HT1080 (cell line): Measurements from ENCODE around the gene SPRR2A. TPM values are rescaled to one million over a fixed set of nuclear protein-coding genes. Genes with fewer than 3 reads are reported as not detected.
"Not testable (repeated sequence)": the region's sequence is repeated elsewhere in the genome, so short reads cannot be mapped to it uniquely, and the experiment has no call there.

Experiments
- DNase-seq: peaks from one replicate; pipeline ENCODE4 v3.0.0-alpha.2; 2015; ENCODE audit warnings: low read depth
- polyA plus RNA-seq, 2 experiments: library from polyadenylated mRNA; depleted of rRNA; stranded (reverse); fragments of >200 nt; gene quantifications; 2 replicates each; pipeline ENCODE4 v1.2.3, GENCODE V29; 2015
- total RNA-seq: library from RNA; depleted of rRNA; stranded (reverse); fragments of >200 nt; shearing (Covaris generic); gene quantifications from 2 replicates; pipeline ENCODE4 v1.2.3, GENCODE V29; 2014; rRNA removed

Gene SPRR2A
- not detected in 2 replicates for total RNA-seq
- not detected in 2 replicates for polyA plus RNA-seq (2015; cell fraction: cytosol; rRNA removed)
- not detected in 2 replicates for polyA plus RNA-seq (2015; cell fraction: nucleus; rRNA removed)

DNA sequence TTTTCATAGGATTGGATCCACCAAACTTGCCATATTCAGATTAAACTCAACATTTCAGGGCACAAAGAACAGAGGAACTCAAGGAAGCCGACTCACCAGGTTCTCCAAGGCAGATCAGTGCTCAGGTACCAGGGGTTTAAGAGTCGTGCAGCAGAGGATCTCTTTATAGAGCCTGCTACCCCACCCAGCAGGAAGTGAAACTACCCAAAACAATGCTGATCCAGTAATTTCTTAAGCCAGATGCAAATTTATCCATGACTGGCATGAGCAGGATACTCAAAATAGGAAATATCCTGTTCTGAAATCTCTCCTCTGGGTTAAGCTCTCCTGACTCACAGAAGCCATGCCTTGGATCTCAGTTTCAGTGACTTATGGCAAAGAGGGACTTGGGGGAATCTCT is at the start of gene SPRR2A:
SPRR2A (minus strand) TSS at position 138 of the 400 bp plus-strand sequence. CDS start 777 bp downstream, outside the sequence.
- DNase-seq: no peak

DNA sequence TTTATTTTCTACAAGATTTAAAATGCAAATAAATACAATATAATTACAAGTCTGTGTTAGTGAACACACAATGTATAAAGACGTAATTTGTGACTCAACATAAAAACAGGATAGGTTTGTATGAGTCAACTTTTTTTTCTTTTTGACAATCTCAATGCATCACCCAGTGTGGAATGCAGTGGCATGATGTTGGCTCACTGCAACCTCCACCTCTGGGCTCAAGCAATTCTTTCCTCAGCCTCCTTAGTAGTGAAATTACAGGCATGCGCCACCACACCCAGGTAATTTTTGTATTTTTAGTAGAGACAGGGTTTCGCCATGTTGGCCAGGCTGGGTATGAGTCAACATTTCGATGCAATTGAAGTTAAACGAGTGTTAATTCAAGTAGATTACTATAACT is 42.9 kb upstream of the SPRR2A start:
- peak; percentile 97 for DNase-seq

DNA sequence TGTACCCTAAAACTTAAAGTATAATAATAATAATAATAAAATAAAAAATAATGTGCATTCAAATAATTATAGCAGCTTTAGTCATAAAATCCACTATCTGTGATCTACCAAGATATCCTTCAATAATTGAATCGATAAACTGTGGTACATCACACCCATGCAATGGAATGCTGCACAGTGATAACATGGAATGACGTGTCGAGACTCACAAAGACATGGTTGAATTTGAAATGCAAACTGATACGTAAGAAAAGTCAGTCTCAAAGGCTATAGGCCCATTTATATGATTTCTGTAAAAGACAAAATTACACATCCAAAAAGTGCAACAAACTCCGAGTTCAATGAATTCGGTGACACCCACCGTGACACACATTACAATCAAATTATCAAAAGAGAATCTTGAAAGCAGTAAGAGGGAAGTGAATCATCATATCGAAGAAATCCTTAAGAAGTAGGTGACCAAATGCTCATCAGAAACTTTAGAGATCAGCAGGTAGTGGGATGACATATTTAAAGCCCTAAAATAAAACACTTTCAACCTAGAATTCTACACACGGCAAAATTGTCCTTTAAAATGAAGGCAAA is 42.2 kb upstream of the SPRR2A start:
- DNase-seq: peak; percentile 34

DNA sequence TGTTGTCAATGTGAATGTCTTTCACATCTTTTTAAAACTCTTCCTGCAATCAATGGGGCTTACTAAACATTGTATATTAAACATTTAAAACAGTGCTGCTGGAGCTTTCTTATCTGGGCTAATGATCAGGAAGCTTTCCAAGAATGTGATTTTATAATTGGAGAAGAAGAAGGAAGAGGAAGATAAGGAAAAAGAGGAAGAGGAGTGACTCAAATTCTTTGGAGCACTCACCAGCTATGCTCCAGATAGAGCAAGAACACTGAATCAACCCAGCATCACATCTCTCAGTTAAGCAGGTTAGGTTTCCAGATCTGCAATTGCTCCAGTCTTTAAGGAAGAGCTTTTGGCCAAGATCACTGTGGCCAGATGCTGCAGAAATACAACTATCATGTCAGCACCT is 38.5 kb upstream of the SPRR2A start:
- DNase-seq: no peak

DNA sequence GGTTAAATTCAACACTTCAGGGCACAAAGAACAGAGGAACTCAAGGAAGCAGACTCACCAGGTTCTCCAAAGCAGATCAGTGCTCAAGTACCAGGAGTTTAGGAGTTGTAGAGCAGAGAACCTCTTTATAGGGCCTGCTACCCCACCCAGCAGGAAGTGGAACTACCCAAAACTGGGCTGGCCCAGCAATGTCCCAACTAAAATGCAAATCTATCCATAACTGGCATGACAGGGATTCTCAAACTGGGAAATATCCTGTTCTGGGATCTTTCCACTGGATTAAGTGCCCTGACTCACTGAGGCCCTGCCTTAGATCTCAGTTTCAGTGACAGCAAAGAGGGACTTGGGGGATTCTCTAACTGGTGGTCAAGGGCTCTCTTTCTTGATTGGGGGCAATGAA is 37.1 kb upstream of the SPRR2A start, which contains the start of gene SPRR2E:
SPRR2E (minus strand) TSS at position 101 of the 400 bp plus-strand sequence. CDS start 775 bp downstream, outside the sequence.
- no peak for DNase-seq

DNA sequence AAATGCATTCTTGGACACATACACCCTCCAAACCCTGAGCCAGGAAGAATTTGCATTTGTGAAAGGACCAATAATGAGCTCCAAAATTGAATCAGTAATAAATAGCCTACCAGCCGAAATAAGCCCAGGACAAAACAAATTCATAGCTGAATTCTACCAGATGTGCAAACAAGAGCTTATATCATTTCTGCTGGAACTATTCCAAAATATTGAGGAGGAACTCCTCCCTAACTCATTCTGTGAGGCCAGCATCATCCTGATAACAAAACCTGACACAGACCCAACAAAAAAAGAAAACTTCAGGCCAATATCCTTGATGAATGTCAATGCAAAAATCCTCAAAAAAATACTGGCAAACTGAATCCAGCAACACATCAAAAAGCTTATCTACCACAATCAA is 30.3 kb upstream of the SPRR2A start:
- no peak for DNase-seq

DNA sequence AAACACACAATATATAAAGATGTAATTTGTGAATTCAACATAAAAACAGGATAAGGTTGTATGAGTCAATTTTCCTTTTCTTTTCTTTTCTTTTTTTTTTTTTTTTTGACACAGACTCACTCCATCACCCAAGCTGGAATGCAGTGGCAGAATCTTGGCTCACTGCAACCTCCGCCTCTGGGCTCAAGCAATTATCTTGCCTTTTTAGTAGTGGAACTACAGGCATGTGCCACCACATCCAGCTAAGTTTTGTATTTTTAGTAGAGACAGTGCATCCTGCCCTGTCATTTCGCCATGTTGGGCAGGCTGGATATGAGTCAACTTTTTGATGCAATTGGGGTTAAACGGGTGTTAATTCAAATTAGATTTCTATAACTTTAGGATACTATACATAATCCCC is 24.4 kb upstream of the SPRR2A start:
- peak; percentile 8 for DNase-seq

DNA sequence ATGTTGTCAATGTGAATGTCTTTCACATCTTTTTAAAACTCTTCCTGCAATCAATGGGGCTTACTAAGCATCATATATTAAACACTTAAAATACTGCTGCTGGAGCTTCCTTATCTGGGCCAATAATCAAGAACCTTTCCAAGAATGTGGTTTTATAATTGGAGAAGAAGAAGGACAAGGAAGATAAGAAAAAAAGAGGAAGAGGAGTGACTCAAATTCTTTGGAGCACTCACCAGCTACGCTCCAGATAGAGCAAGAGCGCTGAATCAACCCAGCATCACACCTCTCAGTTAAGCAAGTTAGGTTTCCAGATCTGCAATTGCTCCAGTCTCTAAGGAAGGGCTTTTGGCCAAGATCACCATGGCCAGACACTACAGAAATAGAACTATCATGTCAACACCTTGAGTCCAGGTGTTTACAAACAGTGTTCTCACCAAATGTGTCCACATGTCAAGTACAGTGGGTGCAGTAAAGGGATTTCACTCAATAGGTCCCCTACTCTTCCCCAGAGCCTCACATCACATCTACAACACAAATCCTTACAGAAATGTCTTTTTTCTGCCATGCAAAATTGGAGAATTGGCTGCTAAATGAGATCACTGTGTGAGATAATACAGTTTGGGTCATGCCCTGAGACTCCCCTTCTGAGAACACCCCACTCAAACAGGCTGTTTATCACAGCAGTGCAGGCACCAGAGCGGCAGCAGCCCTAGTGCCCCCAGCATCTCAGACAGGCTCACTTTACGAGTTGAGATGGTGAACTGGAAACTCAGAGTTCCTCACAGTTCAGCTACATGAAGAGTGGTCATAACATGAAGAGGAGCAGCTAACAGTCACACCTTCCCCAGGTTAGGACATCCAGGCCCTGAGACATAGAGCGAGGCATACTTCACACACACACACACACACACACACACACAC is 15.8 kb upstream of the SPRR2A start:
- DNase-seq: no peak

DNA sequence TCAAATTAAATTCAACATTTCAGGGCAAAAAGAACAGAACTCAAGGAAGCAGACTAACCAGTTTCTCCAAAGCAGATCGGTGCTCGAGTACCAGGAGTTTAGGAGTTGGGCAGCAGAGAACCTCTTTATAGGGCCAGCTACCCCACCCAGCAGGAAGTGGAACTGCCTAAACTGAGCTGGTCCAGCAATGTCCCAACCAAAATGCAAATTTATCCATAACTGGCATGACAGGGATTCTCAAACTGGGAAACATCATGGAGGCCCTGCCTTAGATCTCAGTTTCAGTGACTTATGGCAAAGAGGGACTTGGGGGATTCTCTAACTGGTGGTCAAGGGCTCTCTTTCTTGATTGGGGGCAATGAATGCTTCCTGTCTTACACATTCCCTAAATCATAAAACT is 14.2 kb upstream of the SPRR2A start, which contains the start of gene SPRR2B:
SPRR2B (minus strand) TSS at position 101 of the 400 bp plus-strand sequence. CDS start 772 bp downstream, outside the sequence.
- DNase-seq: no peak

DNA sequence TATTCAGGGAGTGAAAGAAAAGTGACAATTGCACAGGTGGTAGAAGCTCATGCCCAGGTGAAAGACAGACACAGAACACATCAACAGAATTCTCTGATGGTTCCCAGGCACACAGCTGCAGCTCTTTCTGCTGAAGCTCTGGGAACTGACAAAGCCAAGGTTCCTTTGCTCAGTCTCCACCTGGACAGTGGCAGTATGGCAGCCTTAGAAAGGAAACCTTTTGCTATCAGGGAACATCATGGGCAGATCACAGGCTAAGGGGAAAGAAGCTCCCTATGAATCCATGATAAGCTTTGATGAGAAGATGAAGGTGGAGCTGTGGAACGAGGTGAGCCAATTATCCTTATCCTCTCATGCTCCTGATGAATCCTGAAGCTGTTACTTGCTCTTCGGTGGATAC is 12.9 kb upstream of the SPRR2A start:
- DNase-seq: no peak

DNA sequence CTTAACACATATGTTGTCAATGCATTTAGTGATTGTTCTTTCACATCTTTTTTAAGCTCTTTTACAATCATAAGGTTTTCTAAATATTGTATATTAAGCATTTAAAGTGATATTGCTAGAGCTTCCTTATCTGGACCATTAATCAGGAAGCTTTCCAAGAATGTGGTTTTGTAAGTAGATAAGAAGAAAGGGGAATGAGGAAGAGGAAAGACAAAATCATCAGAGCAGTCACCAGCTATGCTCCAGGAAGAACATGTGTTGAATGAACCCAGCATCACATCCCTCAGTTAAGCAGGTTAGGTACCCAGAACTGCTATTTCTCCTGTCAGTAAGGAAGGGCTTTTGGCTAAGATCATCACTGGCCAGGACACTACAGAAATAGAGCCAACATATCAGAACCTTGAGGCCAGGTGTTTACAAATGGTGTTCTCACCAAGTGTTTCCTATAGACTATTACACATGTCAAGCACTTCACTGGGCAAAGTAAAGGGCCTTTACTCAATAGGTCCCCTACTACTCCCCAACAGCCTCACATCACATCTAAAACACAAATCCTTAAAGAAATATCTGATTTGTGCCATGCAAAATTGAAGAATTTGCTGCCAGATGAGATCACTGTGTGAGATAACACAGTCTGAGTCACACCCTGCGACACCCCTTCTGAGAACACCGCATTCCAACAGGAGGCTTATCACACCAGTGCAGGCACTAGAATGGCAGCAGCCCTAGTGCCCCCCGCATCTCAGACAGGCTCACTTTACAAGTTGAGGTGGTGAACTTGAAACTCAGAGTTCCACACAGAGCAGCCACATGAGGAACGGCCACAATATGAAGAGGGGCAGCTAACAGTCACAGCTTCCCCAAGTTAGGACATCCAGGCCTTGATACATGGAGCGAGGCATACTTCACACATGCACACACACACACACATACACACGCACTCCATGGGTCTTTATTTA is 1.8 kb upstream of the SPRR2A start:
- no peak for DNase-seq

DNA sequence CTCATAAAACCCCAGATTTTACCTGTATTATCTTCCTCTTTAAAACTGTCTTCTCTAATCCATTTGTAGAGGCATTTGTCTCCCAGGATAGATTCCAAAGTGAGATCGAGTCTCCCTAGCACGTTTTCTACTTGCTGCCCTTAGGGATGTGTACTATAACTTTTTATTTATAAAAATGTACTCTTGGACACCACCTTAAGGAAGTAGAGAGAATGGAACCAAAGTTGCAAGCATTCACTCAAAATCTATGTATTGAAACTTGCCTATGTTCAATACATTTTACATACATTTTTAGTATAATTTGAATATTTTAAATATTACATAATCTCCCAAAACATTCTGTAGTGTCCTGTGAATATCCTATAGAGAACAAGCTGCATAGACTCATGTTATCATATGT is 842 bp upstream of the SPRR2A start:
- no peak for DNase-seq

DNA sequence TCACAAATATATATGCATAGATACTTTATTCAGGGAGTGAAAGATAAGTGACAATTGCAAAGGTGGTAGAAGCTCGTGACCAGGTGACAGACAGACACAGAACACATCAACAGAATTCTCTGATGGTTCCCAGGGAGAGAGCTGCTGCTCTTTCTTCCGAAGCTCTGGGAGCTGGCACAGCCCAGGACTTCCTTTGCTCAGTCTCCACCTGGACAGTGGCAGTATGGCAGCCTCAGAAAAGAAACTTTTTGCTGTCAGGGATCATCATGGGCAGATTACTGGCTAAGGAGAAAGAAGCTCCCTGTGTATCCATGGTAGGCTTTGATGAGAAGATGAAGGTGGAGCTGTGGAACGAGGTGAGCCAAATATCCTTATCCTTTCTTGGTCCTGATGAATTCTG is 1.2 kb downstream of the SPRR2A start:
- not testable (repeated sequence) for DNase-seq

DNA sequence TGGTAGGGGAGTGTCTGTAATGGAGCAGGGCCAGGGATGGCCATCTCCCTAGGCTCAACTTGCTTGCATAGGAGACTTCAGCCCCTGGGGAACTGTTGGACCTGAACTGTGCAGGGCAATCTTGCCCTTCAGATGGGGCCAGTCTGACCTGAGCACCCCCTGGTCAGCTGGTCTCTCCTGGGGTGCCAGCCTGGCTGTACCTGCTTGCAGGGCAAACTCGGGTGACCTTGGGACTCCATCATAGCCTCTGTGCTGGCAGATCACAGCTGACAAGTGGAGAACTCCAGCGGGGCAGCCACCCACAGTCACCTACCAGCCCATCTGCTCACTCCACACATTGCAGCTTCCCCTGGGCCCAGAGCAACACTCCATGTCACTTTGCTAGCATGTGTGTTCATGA is 8.1 kb downstream of the SPRR2A start:
- DNase-seq: no peak

DNA sequence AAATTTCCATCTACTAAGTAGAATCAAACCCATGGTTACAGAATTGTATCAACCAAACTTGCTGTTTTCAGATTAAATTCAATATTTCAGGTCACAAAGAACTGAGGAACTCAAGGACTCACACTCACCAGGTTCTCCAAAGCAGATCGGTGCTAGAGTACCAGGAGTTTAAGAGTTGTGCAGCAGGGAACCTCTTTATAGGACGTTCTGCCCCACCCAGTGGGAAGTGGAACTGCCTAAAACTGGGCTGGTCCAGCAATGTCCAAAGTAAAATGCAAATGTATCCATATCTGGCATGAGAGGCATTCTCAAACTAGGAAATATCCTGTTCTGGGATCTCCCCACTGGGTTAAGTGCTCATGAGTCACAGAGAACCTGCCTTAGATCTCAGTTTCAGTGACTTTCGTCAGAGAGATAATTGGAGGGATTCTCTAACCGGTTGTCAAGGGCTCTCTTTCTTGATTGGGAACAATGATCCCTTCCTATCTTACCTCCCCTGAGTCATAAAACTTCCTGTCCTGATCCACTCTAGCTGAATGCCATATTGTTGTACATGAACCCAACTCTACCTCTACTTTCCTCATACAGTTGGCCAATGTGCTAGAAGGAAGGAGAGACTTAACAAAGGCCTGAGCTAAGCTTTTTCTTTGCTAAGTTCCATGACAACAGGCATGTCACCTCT is 16.2 kb downstream of the SPRR2A start, which contains the start of gene SPRR2D:
SPRR2D (minus strand) TSS at position 171 of the 682 bp plus-strand sequence. CDS start 774 bp downstream, outside the sequence.
- DNase-seq: peak; percentile 86

DNA sequence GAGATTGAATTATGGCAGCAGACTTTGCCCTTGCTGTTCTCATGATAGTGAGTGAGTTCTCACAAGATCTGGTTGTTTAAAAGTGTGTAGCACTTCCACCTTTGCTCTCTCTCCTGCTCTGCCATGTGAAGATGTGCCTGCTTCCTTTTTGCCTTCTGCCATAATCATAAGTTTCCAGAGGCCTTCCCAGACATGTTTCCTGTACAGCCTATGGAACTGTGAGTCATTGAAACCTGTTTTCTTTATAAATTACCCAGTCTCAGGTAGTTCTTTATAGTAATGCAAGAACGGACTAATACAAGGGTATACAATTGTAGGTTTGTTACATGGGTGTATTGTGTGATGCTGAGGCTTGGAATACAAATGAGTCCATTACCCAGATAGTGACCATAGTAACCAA is 22.1 kb downstream of the SPRR2A start:
- no peak for DNase-seq

DNA sequence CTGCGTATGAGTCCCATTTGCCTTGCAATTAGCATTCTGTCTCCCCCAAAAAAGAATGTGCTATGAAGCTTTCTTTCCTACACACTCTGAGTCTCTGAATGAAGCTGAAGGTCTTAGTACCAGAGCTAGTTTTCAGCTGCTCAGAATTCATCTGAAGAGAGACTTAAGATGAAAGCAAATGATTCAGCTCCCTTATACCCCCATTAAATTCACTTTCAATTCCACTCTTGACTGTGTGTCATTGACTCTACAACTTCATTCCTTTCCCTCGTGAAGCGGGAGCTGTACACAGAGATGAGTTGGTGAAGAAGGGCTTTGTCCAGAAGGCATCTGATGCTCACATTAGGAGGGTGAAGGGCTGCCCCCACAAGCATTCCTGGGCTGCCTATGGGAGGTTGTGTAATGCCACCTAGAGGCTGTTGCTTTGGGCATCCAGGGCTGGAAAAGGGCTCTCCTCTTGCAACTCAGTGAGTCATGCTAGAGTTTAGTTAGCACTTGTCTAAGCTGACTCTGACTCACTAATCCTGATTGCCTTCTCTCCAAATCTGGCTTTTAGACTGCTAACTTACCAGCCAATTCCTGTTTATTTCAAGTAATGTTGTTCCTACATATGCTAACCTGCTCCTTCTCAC is 24.5 kb downstream of the SPRR2A start:
- DNase-seq: peak; percentile 90

DNA sequence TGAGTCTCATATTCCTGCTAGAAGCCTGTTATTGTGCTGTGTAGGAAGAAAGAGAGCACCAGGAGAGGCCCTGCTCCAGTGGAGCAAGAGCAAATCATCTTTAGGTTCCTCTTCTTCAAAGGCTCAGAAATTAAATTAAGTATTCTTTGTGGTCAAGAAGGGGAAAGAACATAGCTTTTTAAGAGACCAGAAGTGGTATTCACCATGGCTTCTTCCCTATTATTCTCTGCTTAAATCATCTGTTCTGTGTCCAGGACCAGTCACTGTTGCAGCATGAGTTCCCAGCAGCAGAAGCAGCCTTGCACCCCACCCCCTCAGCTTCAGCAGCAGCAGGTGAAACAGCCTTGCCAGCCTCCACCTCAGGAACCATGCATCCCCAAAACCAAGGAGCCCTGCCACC is 25.2 kb downstream of the SPRR2A start:
- no peak for DNase-seq

DNA sequence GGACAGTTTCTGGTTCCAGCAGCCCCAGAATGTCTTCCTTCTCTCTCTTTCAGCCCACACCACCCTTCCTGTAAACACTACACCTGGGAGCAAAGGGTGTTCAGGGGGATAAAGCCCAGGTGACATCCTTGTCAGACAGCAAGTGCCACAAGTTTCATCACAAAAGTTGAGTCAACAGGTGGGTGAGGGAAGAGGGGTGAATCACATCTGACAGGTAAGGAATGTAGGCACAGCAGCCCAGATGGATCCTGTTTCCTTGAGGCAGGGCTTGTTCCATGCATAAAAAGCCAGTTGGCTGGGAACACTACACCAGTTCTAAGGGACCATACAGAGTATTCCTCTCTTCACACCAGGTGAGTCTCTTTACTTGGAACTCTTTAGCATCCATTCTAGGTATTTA is 26.4 kb downstream of the SPRR2A start, which contains the start of gene SPRR1B:
SPRR1B (plus strand) TSS at position 309 of the 400 bp plus-strand sequence. CDS start 1,143 bp downstream, outside the sequence.
- no peak for DNase-seq

DNA sequence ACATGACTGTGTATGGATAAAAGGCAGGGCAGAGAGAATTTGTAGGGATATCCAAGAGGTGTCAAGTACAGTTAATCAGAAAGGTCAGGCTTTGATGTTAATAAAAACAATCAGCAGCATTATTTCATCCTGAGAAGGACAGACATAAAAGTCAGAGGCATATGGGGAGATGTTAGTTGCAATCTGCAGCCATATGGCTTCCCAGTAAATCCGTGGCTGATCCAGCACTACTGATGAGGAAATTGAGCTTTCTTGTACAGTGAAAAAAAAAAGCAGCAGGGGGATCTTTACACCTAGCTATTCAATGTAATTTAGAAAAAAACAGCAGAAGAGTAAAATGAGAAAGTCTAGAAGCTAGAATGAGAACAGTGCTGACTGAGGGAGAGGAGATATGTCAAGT is 28.5 kb downstream of the SPRR2A start:
- DNase-seq: no peak
